H1 (cell line): Measurements from ENCODE around the gene SART1. TPM values are rescaled to one million over a fixed set of nuclear protein-coding genes. Genes with fewer than 3 reads are reported as not detected.

Source experiments
- CTCF ChIA-PET: fragments of 300-600 bp; sonication (Branson Sonifier 250); formaldehyde crosslinking; loops from one replicate; lab custom pipeline; 2021; ENCODE audit not compliant: partially characterized antibody; lab: Charles Lee
- POLR2A ChIA-PET: fragments of 300-600 bp; sonication (Branson Sonifier 250); formaldehyde crosslinking; loops from one replicate; lab custom pipeline; 2021; ENCODE audit warnings: inconsistent platforms; ENCODE audit not compliant: partially characterized antibody; lab: Charles Lee
- DNase-seq, 2 experiments: peaks; one replicate each; pipeline versions ENCODE4 v3.0.0 to v3.0.0-alpha.2; 2010 to 2022; ENCODE audit warnings: low spot score in 2 of 2, low read depth in 1 of 2, mixed read lengths in 1 of 2
- FAIRE-seq: peaks from 2 replicates; lab custom pipeline; 2011; peaks lifted over from hg19 to GRCh38; lab: Jason Lieb, UNC
- H2AFZ ChIP-seq: 2 replicates; pipeline ENCODE4 v1.8.1; 2012; ENCODE audit warnings: low read length, inconsistent platforms
- H2AK5ac ChIP-seq: 2 replicates; pipeline ENCODE4 v1.6.1; 2013; ENCODE audit warnings: low read depth, low read length
- H2BK120ac ChIP-seq: replicated peaks from 2 replicates; pipeline ENCODE3; 2013; ENCODE audit warnings: low read depth, low read length, inconsistent platforms
- H2BK12ac ChIP-seq: 2 replicates; pipeline ENCODE4 v1.6.1; 2013; ENCODE audit warnings: low read depth, low read length
- H2BK15ac ChIP-seq: 2 replicates; pipeline ENCODE4 v1.6.1; 2013; ENCODE audit warnings: low read length
- H2BK20ac ChIP-seq: 2 replicates; pipeline ENCODE4 v1.6.1; 2013; ENCODE audit warnings: low read length
- H2BK5ac ChIP-seq: 2 replicates; pipeline ENCODE4 v1.6.1; 2013; ENCODE audit warnings: low read depth, low read length
- H3K14ac ChIP-seq: 2 replicates; pipeline ENCODE4 v1.6.1; 2013; ENCODE audit warnings: inconsistent platforms; ENCODE audit not compliant: insufficient read length
- H3K18ac ChIP-seq: 2 replicates; pipeline ENCODE4 v1.6.1; 2013; ENCODE audit warnings: low read length; ENCODE audit errors: extremely low read depth
- H3K23ac ChIP-seq: 2 replicates; pipeline ENCODE4 v1.6.1; 2013; ENCODE audit warnings: inconsistent platforms; ENCODE audit not compliant: insufficient read length
- H3K23me2 ChIP-seq: 2 replicates; pipeline ENCODE4 v1.6.1; 2013; ENCODE audit warnings: low read depth, low read length
- H3K27ac ChIP-seq: 2 replicates; pipeline ENCODE4 v1.6.1; 2011; ENCODE audit warnings: low read depth, low read length, inconsistent platforms
- H3K27me3 ChIP-seq, 4 experiments: replicated peaks in 1 of 4; 1 replicate in 1 of 4; 2 replicates in 3 of 4; pipeline versions ENCODE4 v1.6.1 to v1.8.1; 2011 to 2013; ENCODE audit warnings: low read length in 3 of 4, mild to moderate bottlenecking in 3 of 4, inconsistent platforms in 2 of 4, mixed read lengths in 2 of 4, moderate library complexity in 1 of 4; ENCODE audit not compliant: control insufficient read depth in 3 of 4, insufficient read depth in 3 of 4; ENCODE audit errors: extremely low read depth in 1 of 4
- H3K36me3 ChIP-seq, 4 experiments: 2 replicates each; pipeline versions ENCODE4 v1.6.1 to v1.8.1; 2011 to 2013; ENCODE audit warnings: mild to moderate bottlenecking in 4 of 4, low read length in 3 of 4, moderate library complexity in 2 of 4, control low read depth in 1 of 4, inconsistent platforms in 1 of 4; ENCODE audit not compliant: insufficient read depth in 4 of 4, control insufficient read depth in 2 of 4
- H3K4ac ChIP-seq: replicated peaks from 2 replicates; pipeline ENCODE3; 2013; ENCODE audit warnings: low read length, low read depth, mixed read lengths, inconsistent platforms; ENCODE audit not compliant: insufficient read length
- H3K4me1 ChIP-seq, 4 experiments: replicated peaks in 1 of 4; 1 replicate in 1 of 4; 2 replicates in 3 of 4; pipeline versions ENCODE4 v1.6.1 to v1.8.1; 2011 to 2013; ENCODE audit warnings: low read length in 3 of 4, inconsistent platforms in 2 of 4, mixed read lengths in 1 of 4; ENCODE audit not compliant: insufficient read depth in 4 of 4, control insufficient read depth in 3 of 4
- H3K4me2 ChIP-seq, 2 experiments: 2 replicates each; pipeline versions ENCODE4 v1.6.1 to v1.8.1; 2011 to 2013; ENCODE audit warnings: low read depth in 2 of 2, low read length in 2 of 2, control low read depth in 1 of 2, inconsistent platforms in 1 of 2, mild to moderate bottlenecking in 1 of 2; ENCODE audit not compliant: insufficient read depth in 1 of 2
- H3K4me3 ChIP-seq, 4 experiments: fragments of 200-600, 300-600 bp in 1 of 4; sonication (generic), shearing (Covaris generic), sonication (Bioruptor Twin) in 1 of 4; 2 replicates each; pipeline versions ENCODE4 v1.5.1 to v1.8.1; 2011 to 2016; ENCODE audit warnings: low read length in 4 of 4, low read depth in 3 of 4, control low read depth in 2 of 4, inconsistent platforms in 2 of 4, mild to moderate bottlenecking in 2 of 4, mixed read lengths in 1 of 4, moderate library complexity in 1 of 4; ENCODE audit not compliant: insufficient read depth in 2 of 4; ENCODE audit errors: extremely low read depth in 1 of 4
- H3K56ac ChIP-seq: replicated peaks from 2 replicates; pipeline ENCODE3; 2013; ENCODE audit warnings: low read depth, mild to moderate bottlenecking, mixed read lengths, low read length, inconsistent platforms; ENCODE audit not compliant: insufficient read length
- H3K79me1 ChIP-seq: 2 replicates; pipeline ENCODE4 v1.6.1; 2013; ENCODE audit warnings: low read depth, low read length, control low read depth
- H3K79me2 ChIP-seq, 2 experiments: 2 replicates each; pipeline versions ENCODE4 v1.6.1 to v1.8.1; 2012 to 2013; ENCODE audit warnings: low read length in 2 of 2, mild to moderate bottlenecking in 2 of 2, inconsistent platforms in 1 of 2; ENCODE audit not compliant: insufficient read depth in 2 of 2, control insufficient read depth in 1 of 2
- H3K9ac ChIP-seq, 4 experiments: replicated peaks in 1 of 4; 1 replicate in 1 of 4; 2 replicates in 3 of 4; pipeline versions ENCODE4 v1.6.1 to v1.8.1; 2011 to 2013; ENCODE audit warnings: low read depth in 3 of 4, low read length in 3 of 4, control low read depth in 2 of 4, mild to moderate bottlenecking in 2 of 4, moderate library complexity in 2 of 4, inconsistent platforms in 1 of 4; ENCODE audit errors: extremely low read depth in 1 of 4
- H3K9me3 ChIP-seq, 2 experiments: 2 replicates each; pipeline versions ENCODE4 v1.6.1 to v1.8.1; 2012 to 2013; ENCODE audit warnings: mild to moderate bottlenecking in 2 of 2, moderate library complexity in 2 of 2, control low read depth in 1 of 2, inconsistent platforms in 1 of 2, low read depth in 1 of 2, low read length in 1 of 2, mixed read lengths in 1 of 2; ENCODE audit not compliant: insufficient read depth in 2 of 2
- H4K20me1 ChIP-seq, 2 experiments: replicated peaks in 1 of 2; 2 replicates each; pipeline versions ENCODE3 to v1.8.1; 2011 to 2013; ENCODE audit warnings: inconsistent platforms in 2 of 2, low read length in 2 of 2, mild to moderate bottlenecking in 1 of 2; ENCODE audit not compliant: insufficient read depth in 2 of 2, control insufficient read depth in 1 of 2
- H4K5ac ChIP-seq: 2 replicates; pipeline ENCODE4 v1.6.1; 2013; ENCODE audit warnings: low read length, low read depth, mixed read lengths, inconsistent platforms; ENCODE audit not compliant: insufficient read length
- H4K8ac ChIP-seq: 2 replicates; pipeline ENCODE4 v1.8.0; 2013; ENCODE audit warnings: mild to moderate bottlenecking, moderate library complexity, low read length, inconsistent platforms; ENCODE audit not compliant: insufficient read depth; ENCODE audit errors: extremely low read depth
- H4K91ac ChIP-seq: replicated peaks from 2 replicates; pipeline ENCODE3; 2013; ENCODE audit warnings: low read length, mixed read lengths, inconsistent platforms; ENCODE audit not compliant: insufficient read length
- ASH2L ChIP-seq: fragments of 200-600, 300-600 bp; sonication (generic); IDR thresholded peaks from one replicate; pipeline ENCODE4 v1.7.1; 2017; ENCODE audit warnings: low read length
- ATF2 ChIP-seq: IDR thresholded peaks from 2 replicates; pipeline ENCODE4 v1.6.1; 2012; ENCODE audit warnings: low read length, inconsistent platforms
- CREB1 ChIP-seq: IDR thresholded peaks from 2 replicates; pipeline ENCODE4 v1.6.1; 2012; ENCODE audit warnings: inconsistent platforms
- EGR1 ChIP-seq: IDR thresholded peaks from 2 replicates; pipeline ENCODE4 v1.6.1; 2011; ENCODE audit warnings: low read depth, low read length, borderline replicate concordance
- HDAC2 ChIP-seq, 2 experiments: fragments of 300-600 bp in 1 of 2; sonication (generic) in 1 of 2; IDR thresholded peaks; 2 replicates each; pipeline ENCODE4 v1.6.1; 2011 to 2012; ENCODE audit warnings: low read depth in 2 of 2, low read length in 2 of 2, mild to moderate bottlenecking in 2 of 2, moderate library complexity in 2 of 2, borderline replicate concordance in 1 of 2, inconsistent platforms in 1 of 2
- NRF1 ChIP-seq: IDR thresholded peaks from 2 replicates; pipeline ENCODE4 v1.6.1; 2011; ENCODE audit warnings: mild to moderate bottlenecking, low read depth, low read length, improper control_type of control experiment
- POU5F1 ChIP-seq: IDR thresholded peaks from 2 replicates; pipeline ENCODE4 v1.6.1; 2011; ENCODE audit warnings: low read depth, mild to moderate bottlenecking, low read length, moderate library complexity
- SAP30 ChIP-seq: fragments of 300-600 bp; sonication (generic); IDR thresholded peaks from 2 replicates; pipeline ENCODE4 v1.7.1; 2012; ENCODE audit warnings: low read length, moderate library complexity, mild to moderate bottlenecking, inconsistent platforms; ENCODE audit not compliant: insufficient read depth, insufficient replicate concordance
- WGBS, 2 experiments: shearing (Covaris generic) in 1 of 2; methylation state at CpG; one replicate each; pipeline versions ENCODE4 v1.1.6 to v1.1.7; 2013 to 2015; ENCODE audit warnings: low lambda C conversion rate in 2 of 2, mixed read lengths in 2 of 2, inconsistent platforms in 1 of 2, low coverage in 1 of 2, missing lambda C conversion rate in 1 of 2; ENCODE audit not compliant: insufficient replicate concordance in 2 of 2, insufficient coverage in 1 of 2, insufficient read length in 1 of 2; ENCODE audit errors: extremely low coverage in 1 of 2, missing lambda C conversion rate in 1 of 2; 5-methylcytosine and 5-hydroxymethylcytosine counted together
- polyA plus RNA-seq, 7 experiments: library from polyadenylated mRNA; depleted of rRNA in 3 of 7; stranded (reverse) in 5 of 7; unstranded in 2 of 7; fragments of >200 nt in 5 of 7; fragments of 200-250 nt in 2 of 7; gene quantifications; 1 replicate in 5 of 7; 2 replicates in 1 of 7; 4 replicates in 1 of 7; pipeline versions ENCODE4 v1.2.1 to v1.2.3, GENCODE V29; 2011 to 2013; ENCODE audit warnings: missing spikeins in 2 of 7, mixed read lengths in 2 of 7
- total RNA-seq: library from RNA; stranded (reverse); fragmentation: NEBNext Ultra II Directional; extraction: Animal tissue kit (Norgen Biotek cat#: 25700); gene quantifications from 2 replicates; pipeline ENCODE4 v1.2.1, GENCODE V29; 2021

SART1 gene
- total and polyA plus RNA-seq, 2 of the 8 experiments (the other 6 are each of a cell fraction or from before 2014, with no cell fraction given), result 9.7 to 46.1 TPM

GRCh38 chr11:65978391-65979238 lies 17.1 kb downstream of the SART1 start:
- FAIRE-seq, result no peak
- no peak overlapping the region for H2BK5ac ChIP-seq

More at GRCh38 chr11:65978391-65979238, 17.1 kb downstream of the SART1 start:
- Histone ChIP-seq H4K20me1 (peaks cover 0 to 2% of the 10 kb centered on the region in 2 experiments), H3K4me2 (no peak overlapping the region), H4K8ac (no peak overlapping the region), H3K56ac (no peak overlapping the region), H3K23ac (no peak overlapping the region), H3K9me3 (no peaks in the 10 kb centered on the region), H3K27me3 (no peaks in the 10 kb centered on the region), H3K4ac (no peak overlapping the region), H3K4me3 (no peak overlapping the region), H2BK20ac (no peak overlapping the region), H3K4me1 (no peaks in the 10 kb centered on the region), H3K23me2 (no peaks in the 10 kb centered on the region), H4K91ac (no peak overlapping the region), H3K9ac (no peak overlapping the region), H3K27ac (no peak overlapping the region), H2AFZ (no peak overlapping the region), H3K79me2 (no peaks in the 10 kb centered on the region), H2BK12ac (no peak overlapping the region), H3K14ac (no peak overlapping the region), H4K5ac (no peak overlapping the region), H2AK5ac (no peak overlapping the region)
- WGBS, 2 experiments, result 95% methylated on average over 16 of the region's 34 CpGs; no CpG with 5 or more reads in 1 of the 2 experiments
- POLR2A ChIA-PET, result interaction anchor here (0.6 to 2.0 kb wide), 6 partner anchors 12 to 98 kb away, joined by 3 to 7 read pairs (median 3); partner anchors contain the start of genes BANF1 and C11orf68
- TF ChIP-seq ATF2, result no peak
- no peak for TF ChIP-seq HDAC2 (IDR thresholded peaks at IDR 0.05; ENCODE audit: borderline replicate concordance in 1 of 2, low read depth in 2 of 2, low read length in 2 of 2)
- TF ChIP-seq CREB1, result no peak
- no peak for TF ChIP-seq POU5F1
- no peak for TF ChIP-seq SAP30
- TF ChIP-seq NRF1, result no peak
- TF ChIP-seq ASH2L, result no peak
- no peak for TF ChIP-seq EGR1
- TF ChIP-seq, all 59 proteins: peak for 0
- H3K18ac ChIP-seq, result no peak overlapping the region
- H2BK15ac ChIP-seq, result no peak overlapping the region
- no peak for DNase-seq
- CTCF ChIA-PET, result interaction anchor here (0.6 to 18.4 kb wide), 3 partner anchors 14 to 89 kb away, joined by 3 to 281 read pairs (median 3); partner anchors contain the start of genes CCDC85B and FIBP
- H3K36me3 ChIP-seq, result peaks cover 4 to 25% (median 21%) of the 10 kb centered on the region in 4 experiments; a peak in 7 of 8 replicates
- H2BK120ac ChIP-seq, result no peak overlapping the region
- H3K79me1 ChIP-seq, result no peaks in the 10 kb centered on the region
